HG03439 (cell line): ENCODE data around the gene DENND4A.
"Not testable (repeated sequence)": the region's sequence is repeated elsewhere in the genome, so short reads cannot be mapped to it uniquely, and the experiment has no call there.

ENCODE experiments used
- ATAC-seq: cut with Tn5 transposase; IDR thresholded peaks from one replicate; pipeline ENCODE4 v1.9.1; 2021; ENCODE audit warnings: mild to moderate bottlenecking, moderate library complexity; ENCODE audit not compliant: unreplicated experiment

The DENND4A gene

GRCh38 chr15:65641768-65642475, 150.2 kb downstream of the DENND4A start:
- ATAC-seq: no peak

GRCh38 chr15:65639509-65639908, 152.6 kb downstream of the DENND4A start:
- ATAC-seq: no peak

DNA sequence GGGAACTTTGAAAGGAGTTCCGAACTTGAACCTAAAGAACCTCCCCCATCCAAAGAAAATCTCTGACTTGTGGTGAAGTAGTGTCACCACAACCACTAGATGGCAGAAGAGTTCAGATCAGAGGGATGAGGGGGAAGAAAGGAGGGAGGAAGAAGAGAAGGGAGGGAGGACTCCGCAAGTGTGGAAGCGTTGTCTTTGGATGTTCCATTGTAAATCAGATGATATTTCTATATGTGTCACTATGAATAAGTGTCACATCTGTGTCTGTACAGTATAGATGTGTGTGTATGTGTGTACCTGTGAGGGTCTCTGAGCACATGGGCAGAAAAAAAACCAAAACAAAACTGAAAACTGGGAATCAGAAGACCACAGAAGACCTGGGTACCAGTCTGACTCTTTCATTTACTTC, 153.4 kb downstream of the DENND4A start:
- ATAC-seq: no peak

- no peak for ATAC-seq
Measured at GRCh38 chr15:65638109-65638508, 154.0 kb downstream of the DENND4A start.

- ATAC-seq: no peak
Measured at GRCh38 chr15:65634356-65634755, 157.7 kb downstream of the DENND4A start.

- no peak for ATAC-seq
Measured at GRCh38 chr15:65633752-65634151, 158.3 kb downstream of the DENND4A start.

- ATAC-seq: no peak
Measured at GRCh38 chr15:65632780-65633375, 159.2 kb downstream of the DENND4A start.

DNA sequence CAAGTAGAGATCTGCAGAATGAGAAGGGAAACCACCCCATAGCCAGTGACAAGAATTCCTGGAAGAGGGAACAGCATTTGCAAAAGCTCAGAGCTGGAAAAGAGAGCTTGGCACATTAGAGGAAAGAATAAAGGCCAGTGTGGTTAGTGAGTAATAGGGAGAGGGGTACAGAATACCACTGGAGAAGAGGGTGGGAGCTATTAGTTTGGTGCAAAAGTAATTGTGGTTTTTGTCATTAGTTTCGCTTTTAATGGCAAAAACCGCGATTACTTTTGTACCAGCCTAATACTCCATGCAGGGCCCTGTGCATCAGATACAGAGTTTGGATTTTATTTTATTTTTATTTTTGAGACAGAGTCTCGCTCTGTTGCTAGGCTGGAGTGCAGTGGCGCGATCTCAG, 160.6 kb downstream of the DENND4A start:
- no peak for ATAC-seq

- no peak for ATAC-seq
Measured at GRCh38 chr15:65630760-65631159, 161.3 kb downstream of the DENND4A start.

- no peak for ATAC-seq
Measured at GRCh38 chr15:65629548-65629947, 162.5 kb downstream of the DENND4A start.

DNA sequence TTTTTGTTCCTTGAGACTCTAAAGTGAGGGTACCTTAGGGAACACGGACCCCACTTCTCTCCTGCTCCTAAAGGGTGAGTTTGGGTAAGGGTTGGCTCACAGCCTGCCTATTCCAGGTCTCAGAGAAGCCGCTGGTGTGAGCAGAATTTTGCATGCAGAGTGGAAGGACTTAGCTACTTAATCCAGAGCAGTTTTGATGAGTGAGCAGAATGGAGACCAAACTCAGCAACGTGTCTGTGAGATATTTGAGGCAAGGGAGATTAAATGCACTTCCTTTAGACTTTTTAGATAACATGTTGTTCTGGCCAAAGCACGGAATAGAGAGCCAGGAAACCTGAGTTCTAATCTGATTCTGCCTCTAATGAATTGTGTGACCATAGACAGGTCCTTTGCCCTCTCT, 165.2 kb downstream of the DENND4A start:
- ATAC-seq: no peak

- no peak for ATAC-seq
Measured at GRCh38 chr15:65623103-65623502, 169.0 kb downstream of the DENND4A start.

- no peak for ATAC-seq
Measured at GRCh38 chr15:65621638-65622037, 170.5 kb downstream of the DENND4A start, which contains the start of gene SLC24A1. TSS of gene SLC24A1 (plus strand) at chr15:65621938. CDS start at chr15:65624081, 2,143 bp downstream.

DNA sequence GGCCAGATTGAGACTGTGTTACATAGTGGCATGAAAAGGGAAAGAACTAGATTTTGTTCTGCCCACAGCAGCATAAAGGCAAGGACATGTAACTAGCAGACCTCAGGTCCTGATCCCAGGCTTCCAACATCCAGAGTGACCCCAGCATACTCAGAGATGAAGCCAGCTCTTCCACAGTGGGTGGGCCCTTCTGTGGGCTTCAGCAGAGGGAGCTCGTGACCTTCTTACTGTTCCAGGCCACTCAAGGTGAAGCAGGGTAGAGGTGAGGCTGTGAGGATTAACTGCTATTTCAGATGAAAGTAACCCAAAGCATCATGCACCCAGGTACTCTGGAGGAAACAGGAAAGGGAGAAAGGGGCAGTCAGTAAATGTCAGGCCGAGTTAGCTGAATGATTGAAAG, 171.3 kb downstream of the DENND4A start:
- ATAC-seq: no peak

- ATAC-seq: no peak
Measured at GRCh38 chr15:65619626-65620290, 172.3 kb downstream of the DENND4A start.

GRCh38 chr15:65618560-65619109, 173.5 kb downstream of the DENND4A start:
- ATAC-seq: no peak

DNA sequence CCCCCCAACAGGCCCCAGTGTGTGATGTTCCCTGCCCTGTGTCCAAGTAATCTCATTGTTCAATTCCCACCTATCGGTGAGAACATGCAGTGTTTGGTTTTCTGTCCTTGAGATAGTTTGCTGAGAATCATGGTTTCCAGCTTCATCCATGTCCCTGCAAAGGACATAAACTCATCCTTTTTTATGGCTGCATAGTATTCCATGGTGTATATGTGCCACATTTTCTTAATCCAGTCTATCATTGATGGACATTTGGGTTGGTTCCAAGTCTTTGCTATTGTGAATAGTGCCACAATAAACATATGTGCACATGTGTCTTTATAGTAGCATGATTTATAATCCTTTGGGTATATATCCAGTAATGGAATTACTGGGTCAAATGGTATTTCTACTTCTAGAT, 176.2 kb downstream of the DENND4A start:
- not testable (repeated sequence) for ATAC-seq

DNA sequence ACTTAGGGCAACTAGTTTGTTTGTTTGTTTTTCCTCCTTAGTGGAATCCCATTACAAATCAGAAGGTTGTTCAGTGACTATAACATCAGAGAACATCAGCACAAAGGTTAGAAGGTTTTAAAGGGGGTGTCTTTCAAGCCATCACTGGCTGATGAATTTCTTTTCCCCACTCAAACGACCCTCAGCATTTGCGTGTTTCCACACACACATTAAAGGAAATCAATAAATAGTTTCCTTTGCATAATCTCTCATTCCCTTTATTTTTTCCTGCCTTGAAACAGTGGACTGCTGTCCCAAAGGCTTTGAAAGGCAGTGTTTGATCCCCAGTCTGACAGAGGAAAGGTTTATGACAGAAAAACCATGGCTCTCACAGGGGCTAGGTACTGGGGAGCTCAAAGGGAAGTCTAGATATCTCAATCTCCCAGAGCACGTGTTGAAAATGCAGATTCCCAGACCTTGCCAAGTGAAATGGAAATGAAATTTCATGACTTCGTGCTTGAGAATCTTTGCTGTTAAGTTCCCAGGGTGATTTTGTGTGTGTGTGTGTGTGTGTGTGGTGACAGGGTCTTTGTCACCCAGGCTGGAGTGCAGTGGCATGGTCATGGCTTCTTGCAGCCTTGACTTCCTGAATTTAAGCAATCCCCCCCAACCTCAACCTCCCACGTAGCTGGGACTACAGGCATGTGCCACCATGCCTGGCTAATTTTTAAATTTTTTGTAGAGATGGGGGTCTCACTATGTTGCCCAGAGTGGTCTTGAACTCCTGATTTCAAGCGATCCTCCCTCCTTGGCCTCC, 178.9 kb downstream of the DENND4A start:
- no peak for ATAC-seq

- ATAC-seq: no peak
Measured at GRCh38 chr15:65612616-65612946, 179.5 kb downstream of the DENND4A start.

GRCh38 chr15:65611888-65612615, 180.0 kb downstream of the DENND4A start:
- no peak for ATAC-seq
